K562 (cell line): ENCODE measurements around the gene RAB6A. TPM values are rescaled to one million over a fixed set of nuclear protein-coding genes. Genes with fewer than 3 reads are reported as not detected.

Source experiments
- C11orf30 ChIP-seq: fragments of 450-650 bp; IDR thresholded peaks from 2 replicates; pipeline ENCODE4 v1.6.1; 2016; ENCODE audit warnings: low read depth, mild to moderate bottlenecking
- CREB5 ChIP-seq: fragments of 250-450 bp; sonication (Bioruptor Pico); IDR thresholded peaks from 2 replicates; pipeline ENCODE4 v1.5.0; 2020; ENCODE audit warnings: mild to moderate bottlenecking
- DPF2 ChIP-seq: fragments of 450-650 bp; IDR thresholded peaks from 2 replicates; pipeline ENCODE4 v1.6.1; 2016
- FOSL1 ChIP-seq: fragments of 200-800 bp; sonication (Bioruptor generic); conservative IDR thresholded peaks from 2 replicates; pipeline ENCODE4 v1.6.1; 2016; ENCODE audit warnings: missing genetic modification characterization, missing compliant biosample characterization
- FOXM1 ChIP-seq, 2 experiments: fragments of 450-650 bp in 1 of 2; sonication (generic) in 1 of 2; formaldehyde crosslinking in 1 of 2; IDR thresholded peaks; 2 replicates each; pipeline versions ENCODE4 v1.6.1 to v1.9.0; 2017 to 2022; ENCODE audit warnings: low read depth in 2 of 2, mild to moderate bottlenecking in 2 of 2, missing genetic modification reagents in 1 of 2, moderate library complexity in 1 of 2
- GATAD2B ChIP-seq: fragments of 450-650 bp; IDR thresholded peaks from 2 replicates; pipeline ENCODE4 v1.6.1; 2017; ENCODE audit warnings: mild to moderate bottlenecking, borderline replicate concordance
- JUN ChIP-seq, 2 experiments: sonication (generic) in 1 of 2; formaldehyde crosslinking in 1 of 2; IDR thresholded peaks; 2 replicates each; pipeline versions ENCODE4 v1.6.1 to v1.8.0; 2012 to 2022; ENCODE audit warnings: borderline replicate concordance in 2 of 2, mild to moderate bottlenecking in 2 of 2, improper control_type of control experiment in 1 of 2, low read depth in 1 of 2, low read length in 1 of 2, missing genetic modification reagents in 1 of 2
- JUND ChIP-seq, 2 experiments: IDR thresholded peaks; 2 replicates in 1 of 2; 3 replicates in 1 of 2; pipeline ENCODE4 v1.6.1; 2011; ENCODE audit warnings: borderline replicate concordance in 2 of 2, low read depth in 2 of 2, low read length in 2 of 2, improper control_type of control experiment in 1 of 2, missing biosample characterization in 1 of 2, missing genetic modification characterization in 1 of 2, missing genetic modification reagents in 1 of 2
- MAFF ChIP-seq: IDR thresholded peaks from 2 replicates; pipeline ENCODE4 v1.6.1; 2012; ENCODE audit warnings: low read length, improper control_type of control experiment
- MTA1 ChIP-seq: fragments of 450-650 bp; IDR thresholded peaks from 2 replicates; pipeline ENCODE4 v1.6.1; 2017; ENCODE audit warnings: borderline replicate concordance
- POLR2A ChIP-seq: fragments of 450-650 bp; conservative IDR thresholded peaks from 2 replicates; pipeline ENCODE4 v1.6.1; 2016
- SMARCA4 ChIP-seq: fragments of 450-650 bp; IDR thresholded peaks from 2 replicates; pipeline ENCODE4 v1.6.1; 2016
- SMARCB1 ChIP-seq: IDR thresholded peaks from 2 replicates; pipeline ENCODE4 v1.6.1; 2011; ENCODE audit warnings: improper control_type of control experiment, low read depth; ENCODE audit not compliant: insufficient read length
- SMARCE1 ChIP-seq: fragments of 450-650 bp; IDR thresholded peaks from 2 replicates; pipeline ENCODE4 v1.7.1; 2016; ENCODE audit warnings: mild to moderate bottlenecking
- TAF7 ChIP-seq: fragments of 450-650 bp; IDR thresholded peaks from 2 replicates; pipeline ENCODE4 v1.6.1; 2016; ENCODE audit warnings: missing genetic modification characterization, missing compliant biosample characterization
- THRAP3 ChIP-seq: fragments of 450-650 bp; IDR thresholded peaks from 2 replicates; pipeline ENCODE4 v1.6.1; 2016; ENCODE audit warnings: mild to moderate bottlenecking, inconsistent platforms, borderline replicate concordance
- ZNF175 ChIP-seq: fragments of 200-800 bp; sonication (Bioruptor generic); IDR thresholded peaks from 2 replicates; pipeline ENCODE4 v1.6.1; 2016; ENCODE audit warnings: low read depth, mild to moderate bottlenecking, missing genetic modification characterization, missing compliant biosample characterization
- ZNF445 ChIP-seq: fragments of 250-450 bp; sonication (Bioruptor Pico); IDR thresholded peaks from 2 replicates; pipeline ENCODE4 v1.4.0; 2020; ENCODE audit warnings: low read depth, mild to moderate bottlenecking, moderate library complexity
- ZNF561 ChIP-seq: fragments of 450-650 bp; formaldehyde crosslinking; conservative IDR thresholded peaks from 2 replicates; pipeline ENCODE4 v1.4.0; 2020; ENCODE audit warnings: mild to moderate bottlenecking, moderate library complexity
- ZNF589 ChIP-seq: fragments of 200-800 bp; sonication (Bioruptor generic); IDR thresholded peaks from 2 replicates; pipeline ENCODE4 v1.6.1; 2016; ENCODE audit warnings: low read depth, missing genetic modification characterization, missing compliant biosample characterization
- ZZZ3 ChIP-seq: fragments of 450-650 bp; IDR thresholded peaks from 2 replicates; pipeline ENCODE4 v1.6.1; 2016; ENCODE audit warnings: antibody characterized with exemption, mild to moderate bottlenecking, moderate library complexity
- polyA plus RNA-seq, 8 experiments: library from polyadenylated mRNA; depleted of rRNA in 4 of 8; stranded (reverse) in 5 of 8; unstranded in 3 of 8; fragments of >200 nt; fragmentation: Nextera tagmentation in 2 of 8; fragmentation: Illumina TruSeq in 1 of 8; extraction: Ambion mirVana in 2 of 8; extraction: Trizol in 1 of 8; gene quantifications; 2 replicates each; pipeline versions ENCODE4 v1.2.1 to v1.2.3, GENCODE V29; 2011 to 2014; ENCODE audit warnings: inconsistent platforms in 1 of 8, missing spikeins in 1 of 8
- total RNA-seq, 7 experiments: library from RNA; depleted of rRNA in 6 of 7; stranded (reverse); fragments of >200 nt in 6 of 7; fragmentation: Illumina TruSeq in 2 of 7; extraction: Trizol in 2 of 7; gene quantifications; 2 replicates each; pipeline versions ENCODE4 v1.2.1 to v1.2.3, GENCODE V29; 2011 to 2021; ENCODE audit warnings: low replicate concordance in 1 of 7
- TF ChIP-seq, protein P1 (sequence below), 3 experiments: fragments of 200-800 bp in 1 of 3; fragments of 250-450 bp in 1 of 3; fragments of 450-650 bp in 1 of 3; sonication (Bioruptor Pico) in 1 of 3; sonication (Bioruptor generic) in 1 of 3; formaldehyde crosslinking in 1 of 3; IDR thresholded peaks; 2 replicates each; pipeline versions ENCODE4 v1.6.1 to v1.8.0; 2016 to 2022; ENCODE audit warnings: mild to moderate bottlenecking in 2 of 3, missing genetic modification characterization in 2 of 3, missing compliant biosample characterization in 1 of 3, moderate library complexity in 1 of 3

The RAB6A gene
- total and polyA plus RNA-seq, 9 of the 15 experiments (the other 6 are each of a cell fraction or from before 2014, with no cell fraction given) = 14.0 to 95.3 (median 45.4) TPM

DNA sequence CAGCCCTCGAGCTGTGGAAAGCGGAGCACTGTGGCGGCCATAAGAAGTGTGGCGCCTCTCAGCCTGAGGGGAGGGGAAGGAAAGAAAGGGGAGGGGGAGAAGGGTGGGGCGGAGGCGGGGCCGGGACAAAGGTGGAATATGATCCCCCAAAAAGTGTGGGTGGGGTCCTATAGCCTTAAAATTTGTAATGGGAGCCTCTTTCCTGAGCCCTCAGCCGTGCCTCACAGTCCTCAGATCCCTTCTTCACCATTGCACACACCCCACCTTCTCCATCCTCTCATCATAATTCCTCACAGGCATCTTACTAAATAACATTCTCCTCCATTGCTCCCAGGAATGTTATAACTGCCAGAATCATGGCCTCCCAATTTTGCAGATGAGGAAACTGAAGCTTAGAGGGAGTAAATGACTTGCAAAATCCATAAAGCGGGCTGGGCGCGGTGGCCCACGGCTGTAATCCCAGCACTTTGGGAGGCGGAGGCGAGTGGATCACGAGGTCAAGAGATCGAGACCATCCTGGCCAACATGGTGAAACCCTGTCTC lies 600 bp upstream of the RAB6A start (continued):
- peak; percentile 54; the same call in 1 of the 2 replicates for TF ChIP-seq ZNF175 (CRISPR knock-in tag)
- no peak for TF ChIP-seq ZNF445 (CRISPR knock-in tag)
- TF ChIP-seq C11orf30 = peak; percentile 55
- no peak for TF ChIP-seq SMARCB1
- TF ChIP-seq MAFF = no peak
- 0 out of 2 replicates have a peak, but pooled peaks have one; percentile 18 for TF ChIP-seq FOSL1 (tag)
- peak; percentile 47; the same call in 1 of the 2 replicates for TF ChIP-seq MTA1
- TF ChIP-seq POLR2A = peak; percentile 7; the same call in 1 of the 2 replicates
- TF ChIP-seq TAF7 (tag) = 0 out of 2 replicates have a peak, but pooled peaks have one; percentile 50
- no peak for TF ChIP-seq FOXM1 (IDR thresholded peaks at IDR 0.05; ENCODE audit: low read depth)
- TF ChIP-seq FOXM1 (CRISPR knock-in tag; IDR thresholded peaks at IDR 0.05; ENCODE audit: low read depth) = no peak
- TF ChIP-seq JUN (IDR thresholded peaks at IDR 0.05; ENCODE audit: borderline replicate concordance, low read depth, low read length) = 0 out of 2 replicates have a peak, but pooled peaks have one; percentile 1
- TF ChIP-seq JUN (CRISPR knock-in tag; IDR thresholded peaks at IDR 0.05; ENCODE audit: borderline replicate concordance) = no peak
- 0 out of 2 replicates have a peak, but pooled peaks have one; percentile 19 for TF ChIP-seq GATAD2B
- TF ChIP-seq JUND (IDR thresholded peaks at IDR 0.05; ENCODE audit: borderline replicate concordance, low read depth, low read length) = no peak
- TF ChIP-seq JUND (tag; IDR thresholded peaks at IDR 0.05; ENCODE audit: borderline replicate concordance, low read depth, low read length) = no peak
- TF ChIP-seq, protein P1, sequence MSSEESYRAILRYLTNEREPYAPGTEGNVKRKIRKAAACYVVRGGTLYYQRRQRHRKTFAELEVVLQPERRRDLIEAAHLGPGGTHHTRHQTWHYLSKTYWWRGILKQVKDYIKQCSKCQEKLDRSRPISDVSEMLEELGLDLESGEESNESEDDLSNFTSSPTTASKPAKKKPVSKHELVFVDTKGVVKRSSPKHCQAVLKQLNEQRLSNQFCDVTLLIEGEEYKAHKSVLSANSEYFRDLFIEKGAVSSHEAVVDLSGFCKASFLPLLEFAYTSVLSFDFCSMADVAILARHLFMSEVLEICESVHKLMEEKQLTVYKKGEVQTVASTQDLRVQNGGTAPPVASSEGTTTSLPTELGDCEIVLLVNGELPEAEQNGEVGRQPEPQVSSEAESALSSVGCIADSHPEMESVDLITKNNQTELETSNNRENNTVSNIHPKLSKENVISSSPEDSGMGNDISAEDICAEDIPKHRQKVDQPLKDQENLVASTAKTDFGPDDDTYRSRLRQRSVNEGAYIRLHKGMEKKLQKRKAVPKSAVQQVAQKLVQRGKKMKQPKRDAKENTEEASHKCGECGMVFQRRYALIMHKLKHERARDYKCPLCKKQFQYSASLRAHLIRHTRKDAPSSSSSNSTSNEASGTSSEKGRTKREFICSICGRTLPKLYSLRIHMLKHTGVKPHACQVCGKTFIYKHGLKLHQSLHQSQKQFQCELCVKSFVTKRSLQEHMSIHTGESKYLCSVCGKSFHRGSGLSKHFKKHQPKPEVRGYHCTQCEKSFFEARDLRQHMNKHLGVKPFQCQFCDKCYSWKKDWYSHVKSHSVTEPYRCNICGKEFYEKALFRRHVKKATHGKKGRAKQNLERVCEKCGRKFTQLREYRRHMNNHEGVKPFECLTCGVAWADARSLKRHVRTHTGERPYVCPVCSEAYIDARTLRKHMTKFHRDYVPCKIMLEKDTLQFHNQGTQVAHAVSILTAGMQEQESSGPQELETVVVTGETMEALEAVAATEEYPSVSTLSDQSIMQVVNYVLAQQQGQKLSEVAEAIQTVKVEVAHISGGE (CRISPR knock-in tag; IDR thresholded peaks at IDR 0.05) = 0 out of 6 replicates have a peak, but pooled peaks of 1 of the 3 experiments have one; percentile 41
- TF ChIP-seq ZNF561 (CRISPR knock-in tag) = no peak
- TF ChIP-seq ZNF589 = peak; percentile 69; the same call in 1 of the 2 replicates
- peak; percentile 32; the same call in 1 of the 2 replicates for TF ChIP-seq SMARCE1
- TF ChIP-seq THRAP3 = no peak
- peak; percentile 66 for TF ChIP-seq DPF2
- TF ChIP-seq CREB5 (CRISPR knock-in tag) = no peak
- TF ChIP-seq ZZZ3 = no peak
- peak; percentile 50; the same call in 1 of the 2 replicates for TF ChIP-seq SMARCA4
